Right lobe of liver (tissue), 6 donors: Measurements from ENCODE around the gene TIMM23. TPM values are rescaled to one million over a fixed set of nuclear protein-coding genes. Genes with fewer than 3 reads are reported as not detected.
A peak's percentile ranks its signal among the peaks of the same experiment; 100 is the strongest.

ENCODE experiments used
- ATAC-seq, 4 donors: fragments of 200-7000 bp; cut with Tn5 transposase; one replicate each; pipeline ENCODE4 v1.9.1; 2020; ENCODE audit warnings: mild to moderate bottlenecking in 4 of 4, moderate library complexity in 4 of 4
- DNase-seq, 3 donors: peaks; one replicate each; pipeline ENCODE4 v3.0.0-alpha.2; 2020
- H3K27ac ChIP-seq, 3 donors: fragments of 200-600 bp; one replicate each; pipeline ENCODE4 v1.8.0; 2022
- H3K27me3 ChIP-seq, 2 donors: fragments of 200-600 bp; one replicate each; pipeline ENCODE4 v1.8.0; 2022
- H3K36me3 ChIP-seq, 4 donors: fragments of 200-600 bp; sonication (generic) in 1 of 4; one replicate each; pipeline versions ENCODE4 v1.5.1 to v1.8.0; 2017 to 2022; ENCODE audit warnings: control low read depth in 1 of 4
- H3K4me1 ChIP-seq, 4 donors: fragments of 200-600 bp; sonication (generic) in 1 of 4; one replicate each; pipeline versions ENCODE4 v1.5.1 to v1.8.0; 2017 to 2022; ENCODE audit warnings: control low read depth in 1 of 4
- H3K4me3 ChIP-seq, 3 donors: fragments of 200-600 bp; one replicate each; pipeline ENCODE4 v1.8.0; 2022
- H3K9me3 ChIP-seq, 4 donors: fragments of 200-600 bp; sonication (generic) in 1 of 4; one replicate each; pipeline versions ENCODE4 v1.5.1 to v1.8.0; 2017 to 2022; ENCODE audit warnings: control low read depth in 1 of 4
- CTCF ChIP-seq, 4 donors: fragments of 200-600 bp in 3 of 4; fragments of 450-650 bp in 1 of 4; IDR thresholded peaks; one replicate each; pipeline versions ENCODE4 v1.5.1 to v1.8.0; 2016 to 2022; ENCODE audit warnings: antibody characterized with exemption in 4 of 4, mild to moderate bottlenecking in 2 of 4
- POLR2A ChIP-seq: fragments of 450-650 bp; IDR thresholded peaks from one replicate; pipeline ENCODE4 v1.6.1; 2017; ENCODE audit warnings: antibody characterized with exemption, mild to moderate bottlenecking
- WGBS: methylation state at CpG from one replicate; pipeline ENCODE4 v1.1.6; 2018; ENCODE audit warnings: low coverage, low lambda C conversion rate; ENCODE audit not compliant: insufficient coverage; ENCODE audit errors: missing lambda C conversion rate; 5-methylcytosine and 5-hydroxymethylcytosine counted together
- intact Hi-C, 2 donors: fragments of 100-400 bp; cut with DNase I; formaldehyde crosslinking; loops; one replicate each; pipeline versions ENCODE4 v1.11.2 to v1.14.1; 2022
- total RNA-seq, 6 experiments: library from RNA; depleted of rRNA in 2 of 6; stranded (reverse); fragments of >200 nt in 2 of 6; fragmentation: NEBNext Ultra II Directional in 3 of 6; extraction: Animal tissue kit (Norgen Biotek cat#: 25700) in 3 of 6; gene quantifications; one replicate each; pipeline versions ENCODE4 v1.1.0 to v1.2.4, GENCODE V29; 2016 to 2023
- donor health status: DM: no; HTN: yes; CAD: no.
- donor health status: DM: no; HTN: no; CAD: no.
- donor health status: DM: no; HTN: no; CAD: no.
- donor health status: DM: no; HTN: yes; CAD: no.
- donor health status: DM: no; HTN: yes; CAD: no.

The TIMM23 gene
- total RNA-seq, 6 experiments from 2014 or later = 22.2 to 65.7 (median 30.3) TPM

DNA sequence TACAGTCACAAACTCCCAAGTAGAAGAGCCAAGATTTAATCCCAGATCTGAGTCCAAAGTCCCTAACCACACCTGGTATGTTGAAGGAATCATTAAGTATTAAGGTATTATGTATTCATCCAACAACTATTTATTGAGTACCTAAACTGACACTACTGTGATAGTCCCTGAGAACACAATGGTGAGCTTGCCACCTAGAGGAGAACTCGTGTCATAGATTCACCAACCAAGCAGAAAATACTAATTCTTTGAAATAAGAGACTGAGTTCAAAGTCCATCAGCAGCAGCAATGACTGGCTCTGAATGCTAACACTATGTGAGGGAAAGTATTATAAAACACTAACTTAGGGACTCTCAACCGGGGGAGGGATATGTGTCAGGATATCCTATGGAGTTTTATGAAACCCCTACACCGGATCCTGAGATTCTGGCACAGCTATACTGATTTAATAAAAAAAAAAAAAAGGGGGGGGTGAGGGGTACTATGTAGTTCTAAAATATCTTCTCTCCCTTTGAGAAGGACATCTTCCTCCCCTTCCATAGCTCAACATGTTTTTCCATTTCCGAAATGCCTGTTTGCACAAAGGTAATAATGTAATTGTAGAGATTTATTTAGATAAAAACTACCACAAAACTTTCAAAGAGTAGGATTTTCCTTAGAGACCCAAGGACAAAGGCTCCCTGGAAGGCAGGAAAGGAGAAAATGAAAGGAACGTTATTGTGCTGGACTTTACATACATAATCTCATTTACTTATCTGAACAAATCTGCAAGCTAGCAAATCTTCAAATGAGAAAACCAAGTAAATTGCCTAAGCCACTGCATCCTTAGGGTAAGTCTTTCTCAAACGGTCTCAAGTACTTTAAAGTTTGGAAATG lies 56.5 kb downstream of the TIMM23 start:
- Histone ChIP-seq H3K36me3 (no peaks in the 10 kb centered on the region), H3K9me3 (no peaks in the 10 kb centered on the region), H3K27ac (peak overlapping the region; percentile 92 to 96 (median 95)), H3K27me3 (no peaks in the 10 kb centered on the region), H3K4me3 (peak overlapping the region; percentile 77 to 93 (median 83)), H3K4me1 (peaks cover 0 to 85% (median 31%) of the 10 kb centered on the region in 4 donors)
- ATAC-seq (peak; percentile 48 to 64 (median 52)), DNase-seq (peak in 1 of 3 donors; percentile 60)
- 7% methylated on average over 6 of the region's 6 CpGs for WGBS
- intact Hi-C loops = no loop called here
- peak; percentile 54 for TF ChIP-seq POLR2A
- peak; percentile 71 to 86 (median 77) for TF ChIP-seq CTCF (IDR thresholded peaks at IDR 0.05)

- Histone ChIP-seq H3K4me3 (peak overlapping the region; percentile 77 to 93 (median 83)), H3K4me1 (peaks cover 0 to 84% (median 29%) of the 10 kb centered on the region in 4 donors), H3K27me3 (no peaks in the 10 kb centered on the region), H3K27ac (peak overlapping the region; percentile 92 to 96 (median 95)), H3K36me3 (no peaks in the 10 kb centered on the region), H3K9me3 (no peaks in the 10 kb centered on the region)
- DNase-seq = no peak
- ATAC-seq = no peak
- intact Hi-C loops = no loop called here
- 0% methylated on average over 6 of the region's 6 CpGs for WGBS
- TF ChIP-seq CTCF (IDR thresholded peaks at IDR 0.05) (no peak), POLR2A (no peak)
Observed at GRCh38 chr10:46029461-46030030, 57.3 kb downstream of the TIMM23 start.

DNA sequence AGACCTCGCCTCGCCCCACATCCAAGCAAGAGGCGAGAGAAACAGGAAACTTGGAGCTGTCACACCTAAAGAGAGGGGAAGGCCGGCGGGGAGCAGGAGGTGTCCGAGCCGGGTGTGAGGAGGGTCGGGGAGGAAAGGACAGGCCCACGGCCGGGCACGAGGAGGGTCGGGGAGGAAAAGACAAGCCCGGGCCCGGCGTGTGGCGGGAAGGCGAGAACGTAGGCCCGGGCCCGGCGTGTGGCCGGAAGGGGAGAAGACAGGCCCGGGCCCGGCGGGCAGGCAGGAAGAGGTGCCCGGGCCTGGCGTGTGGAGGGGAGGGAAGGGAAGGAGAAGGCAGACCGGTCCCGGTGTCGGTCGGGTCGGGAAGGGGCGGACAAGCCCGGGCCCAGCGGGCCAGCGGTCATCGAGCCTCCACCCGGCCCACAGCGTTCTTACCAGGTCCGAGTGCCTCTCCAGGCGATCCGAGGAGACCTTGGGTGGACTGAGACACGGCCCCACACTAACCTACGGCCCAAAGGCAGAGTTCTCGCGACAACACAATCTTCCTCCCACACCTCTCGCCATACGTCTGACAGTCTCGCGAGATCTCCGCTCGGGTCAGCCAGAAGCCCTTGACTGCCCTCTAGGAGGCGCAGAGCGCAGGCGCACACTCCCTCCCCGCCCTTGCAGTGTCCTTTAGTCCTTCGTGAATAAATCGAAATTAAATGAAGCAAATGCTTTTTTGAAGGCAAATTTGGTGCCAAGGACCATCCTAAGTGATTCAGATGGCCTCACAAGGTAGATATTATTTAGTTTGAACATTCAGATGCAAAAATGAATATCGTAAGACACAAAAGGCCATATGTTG lies 58.0 kb downstream of the TIMM23 start, which contains the start of gene NCOA4:
Gene NCOA4, minus strand, starts transcription at position 533 of the 847 bp plus-strand sequence. CDS start 13,943 bp downstream, outside the sequence.
- peak; percentile 98 to 99 (median 99) for DNase-seq
- TF ChIP-seq CTCF (IDR thresholded peaks at IDR 0.05) = peak; percentile 50 to 68 (median 56)
- peak; percentile 96 for TF ChIP-seq POLR2A

More for the DNA sequence above, 58.0 kb downstream of the TIMM23 start, which contains the start of gene NCOA4:
- under 1% methylated on average over 30 of the region's 59 CpGs for WGBS
- H3K4me1 ChIP-seq = peaks cover 0 to 84% (median 31%) of the 10 kb centered on the region in 4 donors
- ATAC-seq = peak; percentile 82 to 90 (median 86)
- H3K27me3 ChIP-seq = no peaks in the 10 kb centered on the region
- no peaks in the 10 kb centered on the region for H3K36me3 ChIP-seq
- no peaks in the 10 kb centered on the region for H3K9me3 ChIP-seq
- peak within 1 kb of the TSS; percentile 92 to 96 (median 95) for H3K27ac ChIP-seq
- peak within 1 kb of the TSS; percentile 77 to 93 (median 83) for H3K4me3 ChIP-seq
- intact Hi-C loops = no loop called here
